HepG2 (cell line): ENCODE data around the gene TSR1. TPM values are rescaled to one million over a fixed set of nuclear protein-coding genes. Genes with fewer than 3 reads are reported as not detected.
A peak's percentile ranks its signal among the peaks of the same experiment; 100 is the strongest.

Experiments used
- ARID2 ChIP-seq: sonication (generic); formaldehyde crosslinking; IDR thresholded peaks from 2 replicates; pipeline ENCODE4 v1.8.1; 2022; ENCODE audit warnings: mild to moderate bottlenecking, missing genetic modification reagents, borderline replicate concordance
- CHD4 ChIP-seq: fragments of 200-600 bp; sonication (generic); IDR thresholded peaks from 2 replicates; pipeline ENCODE4 v1.7.0; 2017; ENCODE audit warnings: mild to moderate bottlenecking, low read length, borderline replicate concordance
- GABPB1 ChIP-seq: IDR thresholded peaks from 2 replicates; pipeline ENCODE4 v1.6.1; 2016; ENCODE audit warnings: mild to moderate bottlenecking, missing genetic modification reagents, moderate library complexity, missing compliant biosample characterization
- GATAD1 ChIP-seq: IDR thresholded peaks from 2 replicates; pipeline ENCODE4 v1.6.1; 2016; ENCODE audit warnings: missing genetic modification reagents, missing compliant biosample characterization
- HOXA9 ChIP-seq: sonication (generic); formaldehyde crosslinking; IDR thresholded peaks from 2 replicates; pipeline ENCODE4 v1.8.1; 2022; ENCODE audit warnings: missing genetic modification reagents, mild to moderate bottlenecking, moderate library complexity, borderline replicate concordance
- JUNB ChIP-seq: sonication (generic); formaldehyde crosslinking; IDR thresholded peaks from 2 replicates; pipeline ENCODE4 v1.8.0; 2022; ENCODE audit warnings: missing genetic modification reagents, mild to moderate bottlenecking, borderline replicate concordance
- KDM5B ChIP-seq: sonication (generic); formaldehyde crosslinking; IDR thresholded peaks from 2 replicates; pipeline ENCODE4 v1.4.0; 2020; ENCODE audit warnings: missing genetic modification reagents, mild to moderate bottlenecking, borderline replicate concordance
- KLF6 ChIP-seq: IDR thresholded peaks from 2 replicates; pipeline ENCODE4 v1.8.0; 2016; ENCODE audit warnings: missing biosample characterization, missing genetic modification reagents
- POLR2A ChIP-seq, 2 experiments: IDR thresholded peaks; 2 replicates each; pipeline ENCODE4 v1.6.1; 2011; ENCODE audit warnings: low read depth in 2 of 2, low read length in 2 of 2, mild to moderate bottlenecking in 1 of 2, moderate library complexity in 1 of 2; ENCODE audit not compliant: insufficient read depth in 1 of 2
- RXRA ChIP-seq: sonication (generic); formaldehyde crosslinking; IDR thresholded peaks from 2 replicates; pipeline ENCODE4 v1.5.1; 2020; ENCODE audit warnings: missing genetic modification reagents
- SNAI1 ChIP-seq: sonication (generic); formaldehyde crosslinking; IDR thresholded peaks from 2 replicates; pipeline ENCODE4 v1.5.0; 2020; ENCODE audit warnings: mild to moderate bottlenecking, missing genetic modification reagents, borderline replicate concordance
- ZNF136 ChIP-seq: sonication (generic); formaldehyde crosslinking; IDR thresholded peaks from 2 replicates; pipeline ENCODE4 v1.8.1; 2022; ENCODE audit warnings: low read depth, mild to moderate bottlenecking, moderate library complexity, missing genetic modification reagents
- ZNF296 ChIP-seq: sonication (generic); formaldehyde crosslinking; conservative IDR thresholded peaks from 2 replicates; pipeline ENCODE4 v1.5.0; 2020; ENCODE audit warnings: mild to moderate bottlenecking, missing genetic modification reagents
- ZSCAN12 ChIP-seq: sonication (generic); formaldehyde crosslinking; IDR thresholded peaks from 2 replicates; pipeline ENCODE4 v1.9.0; 2021; ENCODE audit warnings: mild to moderate bottlenecking, missing genetic modification reagents
- polyA plus RNA-seq, 8 experiments: library from polyadenylated mRNA; depleted of rRNA in 3 of 8; stranded (reverse) in 7 of 8; unstranded in 1 of 8; fragments of >200 nt; fragmentation: Illumina TruSeq in 4 of 8; extraction: Trizol in 4 of 8; gene quantifications; 2 replicates each; pipeline versions ENCODE4 v1.2.1 to v1.2.3, GENCODE V29; 2011 to 2016; ENCODE audit warnings: low read depth in 4 of 8, missing spikeins in 1 of 8, mixed read lengths in 1 of 8; ENCODE audit not compliant: insufficient read depth in 1 of 8
- total RNA-seq, 5 experiments: library from RNA; depleted of rRNA; stranded (reverse); fragments of >200 nt; fragmentation: Illumina TruSeq; extraction: Trizol; gene quantifications; 2 replicates each; pipeline ENCODE4 v1.2.3, GENCODE V29; 2016; ENCODE audit warnings: low read depth in 1 of 5
- TF ChIP-seq, protein P1 (sequence below): sonication (generic); formaldehyde crosslinking; IDR thresholded peaks from 2 replicates; pipeline ENCODE4 v1.4.0; 2020; ENCODE audit warnings: mild to moderate bottlenecking, missing genetic modification reagents, borderline replicate concordance

TSR1 gene
- total and polyA plus RNA-seq, 2 of the 13 experiments (the other 11 are each of a cell fraction or from before 2014, with no cell fraction given), result 7.1 to 65.8 TPM

DNA sequence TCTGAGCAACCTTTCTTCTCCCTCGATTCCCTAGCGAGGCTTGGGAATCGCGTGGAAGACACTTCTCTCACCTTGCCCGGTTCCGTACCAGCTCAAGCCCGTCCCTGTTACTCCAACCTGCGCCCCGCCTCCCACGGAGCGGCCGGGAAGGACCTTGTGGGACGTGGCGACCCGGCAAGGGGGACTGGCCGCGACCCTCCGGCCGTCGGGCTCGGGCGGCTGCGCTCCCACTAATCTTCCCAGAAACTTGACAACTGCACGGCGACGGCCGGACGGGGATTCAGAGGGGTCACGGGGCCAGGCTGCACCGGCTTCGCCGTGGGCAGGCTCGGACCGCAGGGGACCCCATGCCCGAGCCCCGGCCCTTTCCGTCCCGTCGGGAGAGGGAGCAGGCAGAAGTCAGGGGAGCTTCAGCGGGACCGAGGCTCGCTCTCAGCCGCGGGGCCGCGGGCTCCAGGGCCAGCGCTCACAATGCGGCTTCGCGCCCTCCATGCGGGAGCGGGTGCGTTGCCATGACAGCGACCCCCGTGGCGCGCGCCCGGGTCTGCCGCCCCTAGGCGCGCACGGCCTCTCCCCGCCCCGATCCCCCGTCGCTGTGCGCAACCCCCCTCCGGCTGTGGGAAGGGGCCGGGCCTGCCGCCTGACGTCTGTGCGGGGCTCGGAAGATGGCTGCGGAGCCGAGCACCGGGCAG, 741 bp upstream of the TSR1 start, which contains the start of gene SGSM2 (continued):
- peak; percentile 14; the same call in 1 of the 2 replicates for TF ChIP-seq KDM5B (CRISPR knock-in tag)
- 0 out of 2 replicates have a peak, but pooled peaks have one; percentile 11 for TF ChIP-seq ARID2 (CRISPR knock-in tag)
- peak; percentile 33; the same call in 1 of the 2 replicates for TF ChIP-seq ZNF136 (CRISPR knock-in tag)
- TF ChIP-seq POLR2A (IDR thresholded peaks at IDR 0.05; ENCODE audit: insufficient read depth in 1 of 2, low read depth in 2 of 2, low read length in 2 of 2), result peak in 1 of 2 experiments; percentile 42; a peak in 2 of 4 replicates
- TF ChIP-seq HOXA9 (CRISPR knock-in tag), result no peak
- TF ChIP-seq ZSCAN12, result no peak
- TF ChIP-seq, protein P1, sequence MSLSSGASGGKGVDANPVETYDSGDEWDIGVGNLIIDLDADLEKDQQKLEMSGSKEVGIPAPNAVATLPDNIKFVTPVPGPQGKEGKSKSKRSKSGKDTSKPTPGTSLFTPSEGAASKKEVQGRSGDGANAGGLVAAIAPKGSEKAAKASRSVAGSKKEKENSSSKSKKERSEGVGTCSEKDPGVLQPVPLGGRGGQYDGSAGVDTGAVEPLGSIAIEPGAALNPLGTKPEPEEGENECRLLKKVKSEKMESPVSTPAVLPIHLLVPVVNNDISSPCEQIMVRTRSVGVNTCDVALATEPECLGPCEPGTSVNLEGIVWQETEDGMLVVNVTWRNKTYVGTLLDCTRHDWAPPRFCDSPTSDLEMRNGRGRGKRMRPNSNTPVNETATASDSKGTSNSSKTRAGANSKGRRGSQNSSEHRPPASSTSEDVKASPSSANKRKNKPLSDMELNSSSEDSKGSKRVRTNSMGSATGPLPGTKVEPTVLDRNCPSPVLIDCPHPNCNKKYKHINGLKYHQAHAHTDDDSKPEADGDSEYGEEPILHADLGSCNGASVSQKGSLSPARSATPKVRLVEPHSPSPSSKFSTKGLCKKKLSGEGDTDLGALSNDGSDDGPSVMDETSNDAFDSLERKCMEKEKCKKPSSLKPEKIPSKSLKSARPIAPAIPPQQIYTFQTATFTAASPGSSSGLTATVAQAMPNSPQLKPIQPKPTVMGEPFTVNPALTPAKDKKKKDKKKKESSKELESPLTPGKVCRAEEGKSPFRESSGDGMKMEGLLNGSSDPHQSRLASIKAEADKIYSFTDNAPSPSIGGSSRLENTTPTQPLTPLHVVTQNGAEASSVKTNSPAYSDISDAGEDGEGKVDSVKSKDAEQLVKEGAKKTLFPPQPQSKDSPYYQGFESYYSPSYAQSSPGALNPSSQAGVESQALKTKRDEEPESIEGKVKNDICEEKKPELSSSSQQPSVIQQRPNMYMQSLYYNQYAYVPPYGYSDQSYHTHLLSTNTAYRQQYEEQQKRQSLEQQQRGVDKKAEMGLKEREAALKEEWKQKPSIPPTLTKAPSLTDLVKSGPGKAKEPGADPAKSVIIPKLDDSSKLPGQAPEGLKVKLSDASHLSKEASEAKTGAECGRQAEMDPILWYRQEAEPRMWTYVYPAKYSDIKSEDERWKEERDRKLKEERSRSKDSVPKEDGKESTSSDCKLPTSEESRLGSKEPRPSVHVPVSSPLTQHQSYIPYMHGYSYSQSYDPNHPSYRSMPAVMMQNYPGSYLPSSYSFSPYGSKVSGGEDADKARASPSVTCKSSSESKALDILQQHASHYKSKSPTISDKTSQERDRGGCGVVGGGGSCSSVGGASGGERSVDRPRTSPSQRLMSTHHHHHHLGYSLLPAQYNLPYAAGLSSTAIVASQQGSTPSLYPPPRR (CRISPR knock-in tag), result peak; percentile 9
- 0 out of 2 replicates have a peak, but pooled peaks have one; percentile 30 for TF ChIP-seq GATAD1 (CRISPR knock-in tag)
- TF ChIP-seq CHD4, result no peak
- TF ChIP-seq JUNB (CRISPR knock-in tag), result no peak
- TF ChIP-seq ZNF296, result 0 out of 2 replicates have a peak, but pooled peaks have one; percentile 64
- TF ChIP-seq SNAI1 (CRISPR knock-in tag), result no peak; the same call in 1 of the 2 replicates
- TF ChIP-seq RXRA (CRISPR knock-in tag), result no peak; the same call in 1 of the 2 replicates
- TF ChIP-seq KLF6 (CRISPR knock-in tag), result no peak
- no peak for TF ChIP-seq GABPB1 (CRISPR knock-in tag)
